Motor neuron (in vitro differentiated cells): ENCODE results near the gene PCED1A. TPM values are rescaled to one million over a fixed set of nuclear protein-coding genes. Genes with fewer than 3 reads are reported as not detected.

Source experiments
- ATAC-seq, 8 experiments: fragments of 200-7000 bp; cut with Tn5 transposase; replicated peaks in 6 of 8; 2 replicates each; pipeline ENCODE4 v1.8.0; 2021; ENCODE audit warnings: mild to moderate bottlenecking in 8 of 8, moderate library complexity in 8 of 8
- H3K27ac ChIP-seq, 2 donors: fragments of 250-450 bp; sonication (Bioruptor Pico); 2 replicates each; pipeline ENCODE4 v1.9.0; 2021; ENCODE audit warnings: antibody characterized with exemption in 2 of 2, mild to moderate bottlenecking in 2 of 2, moderate library complexity in 1 of 2
- H3K4me1 ChIP-seq, 2 donors: fragments of 250-450 bp; sonication (Bioruptor Pico); replicated peaks in 1 of 2; 2 replicates each; pipeline ENCODE4 v1.6.1; 2021; ENCODE audit warnings: antibody characterized with exemption in 2 of 2, mild to moderate bottlenecking in 2 of 2, moderate library complexity in 1 of 2
- H3K4me3 ChIP-seq, 5 donors: fragments of 250-450 bp; sonication (Bioruptor Pico); 2 replicates each; pipeline ENCODE4 v1.9.0; 2021; ENCODE audit warnings: antibody characterized with exemption in 5 of 5, mild to moderate bottlenecking in 5 of 5, moderate library complexity in 4 of 5
- WGBS, 10 experiments: fragments of 450-650 bp; shearing (Covaris generic); methylation state at CpG; one replicate each; pipeline ENCODE4 v1.0.0; 2022; 5-methylcytosine and 5-hydroxymethylcytosine counted together
- in situ Hi-C, 9 experiments: fragments of 400-800 bp; cut with MboI; loops; one replicate each; pipeline ENCODE4 v1.15.0; 2021; ENCODE audit warnings: low sequenced_read_pairs in 9 of 9, low pct_unique_long_range_greater_than_20kb in 2 of 9; ENCODE audit not compliant: unreplicated experiment in 9 of 9
- total RNA-seq, 8 experiments: library from RNA; unstranded; fragments of 300-600 nt; gene quantifications; 2 replicates each; pipeline versions ENCODE4 v1.2.3 to v1.2.4, GENCODE V29; 2022

Gene PCED1A
- total RNA-seq, 8 experiments from 2014 or later, result 24.5 to 49.6 (median 33.7) TPM

DNA sequence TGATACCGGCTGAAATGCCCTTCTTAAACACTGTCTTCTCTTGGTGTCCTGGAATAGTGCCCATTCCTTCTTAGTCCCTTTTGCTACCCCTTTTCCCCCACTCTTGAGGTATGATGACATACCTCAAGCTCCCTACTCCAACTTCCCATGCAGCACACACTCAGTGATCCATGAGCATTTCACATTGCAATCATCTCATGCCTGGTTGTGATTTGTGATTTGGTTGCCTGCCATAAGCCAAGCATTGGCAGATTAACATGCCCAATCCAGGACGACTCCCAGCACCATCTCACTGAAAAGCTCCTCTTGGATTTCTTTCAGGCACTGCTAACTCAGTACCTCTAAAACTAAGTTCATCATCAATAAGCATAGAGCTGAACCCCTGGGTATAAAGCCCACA is 18.1 kb upstream of the PCED1A start:
- no peak overlapping the region for H3K27ac ChIP-seq
- in situ Hi-C loops, result loop anchor here in 1 of 9 experiments (25.0 kb wide), 1 partner anchor 171 kb away; the partner anchor contains the start of gene EBF4
- no peaks in the 10 kb centered on the region for H3K4me1 ChIP-seq
- WGBS, 10 experiments, result 33 to 100% (median 93%) methylated on average over 1 to 2 of the region's 2 CpGs; no CpG with 5 or more reads in 1 of the 10 experiments
- ATAC-seq, result no peak
- no peak overlapping the region for H3K4me3 ChIP-seq

DNA sequence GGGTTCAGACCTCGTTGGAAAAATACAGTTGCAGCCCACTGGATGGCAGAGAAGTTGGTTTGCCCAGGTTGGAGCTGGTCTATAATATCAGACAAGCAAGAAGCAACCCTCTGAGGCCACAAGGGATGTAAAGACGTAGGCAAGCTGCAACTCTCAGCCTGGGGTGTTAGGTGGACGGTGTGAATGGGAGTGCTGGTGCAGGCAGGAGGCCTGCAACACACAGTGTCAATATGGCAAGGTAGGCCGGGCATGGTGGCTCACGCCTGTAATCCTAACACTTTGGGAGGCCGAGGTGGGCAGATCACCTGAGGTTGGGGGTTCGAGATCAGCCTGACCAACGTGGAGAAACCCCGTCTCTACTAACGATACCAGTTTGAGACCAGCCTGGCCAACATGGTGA is 10.6 kb upstream of the PCED1A start:
- Histone ChIP-seq H3K4me1 (no peaks in the 10 kb centered on the region), H3K4me3 (no peak overlapping the region), H3K27ac (no peak overlapping the region)
- no peak for ATAC-seq
- in situ Hi-C loops, result loop anchor here in 1 of 9 experiments (25.0 kb wide), 1 partner anchor 164 kb away; the partner anchor contains the start of gene EBF4
- 50 to 100% (median 85%) methylated on average over 1 to 3 of the region's 10 CpGs; no CpG with 5 or more reads in 2 of the 10 experiments for WGBS, 10 experiments

GRCh38 chr20:2849529-2849928 is 9.1 kb upstream of the PCED1A start:
- Histone ChIP-seq H3K27ac (no peak overlapping the region), H3K4me1 (no peaks in the 10 kb centered on the region), H3K4me3 (no peak overlapping the region)
- in situ Hi-C loops, result no loop called here
- WGBS, 10 experiments, result 63 to 100% (median 96%) methylated on average over 1 to 4 of the region's 4 CpGs; no CpG with 5 or more reads in 2 of the 10 experiments
- ATAC-seq, result no peak

DNA sequence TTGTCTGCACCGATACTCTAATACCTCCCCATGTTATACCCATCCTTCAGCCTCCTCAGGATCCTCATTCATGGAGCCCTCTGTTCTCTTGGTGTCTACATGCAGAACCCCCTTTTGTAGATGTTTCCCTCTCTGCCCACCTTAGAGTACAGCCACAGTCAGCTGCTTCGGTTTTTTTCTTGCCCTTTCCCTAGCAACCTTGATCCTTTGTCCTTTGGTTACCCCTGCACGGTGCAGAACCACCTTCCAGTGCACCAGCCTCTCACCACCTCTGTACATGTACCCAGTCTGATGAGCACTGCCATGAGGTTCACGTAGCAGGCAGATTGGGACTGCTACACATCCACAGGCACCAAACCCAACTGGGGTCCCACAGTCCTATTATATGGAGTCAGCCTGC is 7.3 kb upstream of the PCED1A start:
- WGBS, 10 experiments, result 82 to 100% (median 88%) methylated on average over 1 to 3 of the region's 4 CpGs; no CpG with 5 or more reads in 4 of the 10 experiments
- ATAC-seq, result no peak
- H3K4me3 ChIP-seq, result no peak overlapping the region
- in situ Hi-C loops, result no loop called here
- H3K27ac ChIP-seq, result no peak overlapping the region
- H3K4me1 ChIP-seq, result no peaks in the 10 kb centered on the region

- no peak overlapping the region for H3K27ac ChIP-seq
- peaks cover 0 to 1% of the 10 kb centered on the region in 2 donors for H3K4me1 ChIP-seq
- ATAC-seq, result no peak
- in situ Hi-C loops, result no loop called here
- 50 to 100% (median 95%) methylated on average over 1 to 5 of the region's 5 CpGs; no CpG with 5 or more reads in 4 of the 10 experiments for WGBS, 10 experiments
- no peak overlapping the region for H3K4me3 ChIP-seq
These were observed 6.2 kb upstream of the PCED1A start for GRCh38 chr20:2846698-2847097.

DNA sequence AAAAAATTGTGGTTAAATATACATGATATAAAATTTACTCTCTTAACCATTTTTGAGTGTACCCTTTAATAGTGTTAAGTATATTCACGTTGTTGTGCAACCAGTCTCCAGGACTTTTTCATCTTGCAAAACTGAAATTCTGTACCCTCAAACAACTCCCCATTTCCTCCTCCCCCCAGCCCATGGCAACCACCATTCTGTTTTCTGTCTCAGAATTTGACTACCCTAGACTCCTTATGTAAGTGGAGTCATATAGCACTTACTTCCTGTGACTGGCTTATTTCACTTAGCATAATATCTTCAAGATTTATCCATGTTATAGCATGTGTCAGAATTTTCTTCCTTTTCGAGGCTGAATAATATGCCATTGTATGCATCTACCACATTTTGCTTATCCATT is 5.2 kb upstream of the PCED1A start:
- in situ Hi-C loops, result no loop called here
- Histone ChIP-seq H3K4me1 (peaks cover 0 to 6% of the 10 kb centered on the region in 2 donors), H3K27ac (no peak overlapping the region), H3K4me3 (no peak overlapping the region)
- WGBS, 10 experiments, result 65 to 100% (median 89%) methylated on average over 1 to 2 of the region's 2 CpGs; no CpG with 5 or more reads in 1 of the 10 experiments
- no peak for ATAC-seq

GRCh38 chr20:2840967-2841531 is 594 bp upstream of the PCED1A start:
- Histone ChIP-seq H3K4me1 (peaks cover 6 to 11% of the 10 kb centered on the region in 2 donors), H3K27ac (peak overlapping the region; percentile 42 to 76), H3K4me3 (peak overlapping the region; percentile 60 to 84 (median 71))
- WGBS, 10 experiments, result 2 to 45% (median 25%) methylated on average over 2 to 6 of the region's 33 CpGs; no CpG with 5 or more reads in 3 of the 10 experiments
- in situ Hi-C loops, result no loop called here
- ATAC-seq, result peak; percentile 63 to 79 (median 70)

- H3K27ac ChIP-seq, result no peak overlapping the region
- in situ Hi-C loops, result no loop called here
- WGBS, 10 experiments, result 80 to 100% (median 92%) methylated on average over 1 to 8 of the region's 21 CpGs; no CpG with 5 or more reads in 6 of the 10 experiments
- peak overlapping the region; percentile 60 to 84 (median 71) for H3K4me3 ChIP-seq
- ATAC-seq, result no peak
- H3K4me1 ChIP-seq, result peaks cover 6 to 11% of the 10 kb centered on the region in 2 donors
These were observed 720 bp downstream of the PCED1A start for GRCh38 chr20:2839732-2840137.

GRCh38 chr20:2838847-2839671 is 1.4 kb downstream of the PCED1A start:
- WGBS, 10 experiments, result 81 to 100% (median 100%) methylated on average over 1 to 5 of the region's 15 CpGs; no CpG with 5 or more reads in 5 of the 10 experiments
- no peak for ATAC-seq
- peak overlapping the region in 1 of 5 donors; percentile 60 for H3K4me3 ChIP-seq
- in situ Hi-C loops, result no loop called here
- peaks cover 6 to 11% of the 10 kb centered on the region in 2 donors for H3K4me1 ChIP-seq
- no peak overlapping the region for H3K27ac ChIP-seq

DNA sequence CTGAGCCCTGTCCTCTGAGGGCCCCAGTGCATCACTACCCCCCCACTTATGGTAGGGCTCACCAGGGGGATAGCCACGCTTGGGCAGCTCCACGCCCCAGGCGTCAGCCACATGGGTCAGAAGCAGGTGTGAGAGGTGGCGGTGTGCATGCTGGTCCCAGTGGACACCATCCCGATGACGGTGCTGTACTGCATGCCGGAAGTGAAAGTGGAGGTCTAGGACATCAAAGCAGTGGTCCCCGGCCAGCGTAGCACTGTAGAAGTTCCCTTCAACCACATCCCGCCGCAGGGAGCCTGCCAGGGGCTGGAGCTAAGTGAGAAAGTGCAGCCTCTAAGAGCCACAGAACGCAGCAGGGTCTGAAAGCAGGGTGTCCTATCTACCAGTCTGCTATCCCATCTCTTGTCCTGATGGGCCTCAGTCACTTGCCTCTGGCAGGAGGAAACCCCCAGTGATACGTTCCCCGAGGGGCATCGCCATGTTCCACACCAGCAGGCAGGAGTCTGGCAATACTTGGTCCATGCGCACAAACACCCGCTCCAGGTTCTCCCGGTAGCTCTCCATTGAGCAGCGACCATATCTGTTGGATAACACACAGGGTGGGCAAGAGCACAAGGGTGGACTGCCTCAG is 2.2 kb downstream of the PCED1A start:
- WGBS, 10 experiments, result 80 to 100% (median 92%) methylated on average over 1 to 7 of the region's 19 CpGs; no CpG with 5 or more reads in 4 of the 10 experiments
- Histone ChIP-seq H3K27ac (no peak overlapping the region), H3K4me1 (peaks cover 6 to 11% of the 10 kb centered on the region in 2 donors), H3K4me3 (no peak overlapping the region)
- in situ Hi-C loops, result no loop called here
- no peak for ATAC-seq

GRCh38 chr20:2837221-2837960 is 3.1 kb downstream of the PCED1A start:
- 76 to 100% (median 88%) methylated on average over 1 to 6 of the region's 6 CpGs; no CpG with 5 or more reads in 3 of the 10 experiments for WGBS, 10 experiments
- no peak overlapping the region for H3K27ac ChIP-seq
- peaks cover 6 to 11% of the 10 kb centered on the region in 2 donors for H3K4me1 ChIP-seq
- no peak for ATAC-seq
- in situ Hi-C loops, result no loop called here
- H3K4me3 ChIP-seq, result no peak overlapping the region

- H3K4me3 ChIP-seq, result no peak overlapping the region
- no peak overlapping the region for H3K27ac ChIP-seq
- WGBS, 10 experiments, result 80 to 100% methylated on average over 1 of the region's 5 CpGs; no CpG with 5 or more reads in 8 of the 10 experiments
- H3K4me1 ChIP-seq, result peaks cover 6% of the 10 kb centered on the region in 2 donors
- ATAC-seq, result no peak
- in situ Hi-C loops, result no loop called here
These were observed 4.4 kb downstream of the PCED1A start for GRCh38 chr20:2836035-2836434.
